NCI-H82 treated with DMSO at 0.1 percent for 48 hours (cell line): Measurements from ENCODE around the gene SLC7A14.

Source experiments
- DNase-seq: peaks from one replicate; lab custom pipeline; 2025; ENCODE audit not compliant: unreplicated experiment; lab: John Stamatoyannopoulos, UW

The SLC7A14 gene

DNA sequence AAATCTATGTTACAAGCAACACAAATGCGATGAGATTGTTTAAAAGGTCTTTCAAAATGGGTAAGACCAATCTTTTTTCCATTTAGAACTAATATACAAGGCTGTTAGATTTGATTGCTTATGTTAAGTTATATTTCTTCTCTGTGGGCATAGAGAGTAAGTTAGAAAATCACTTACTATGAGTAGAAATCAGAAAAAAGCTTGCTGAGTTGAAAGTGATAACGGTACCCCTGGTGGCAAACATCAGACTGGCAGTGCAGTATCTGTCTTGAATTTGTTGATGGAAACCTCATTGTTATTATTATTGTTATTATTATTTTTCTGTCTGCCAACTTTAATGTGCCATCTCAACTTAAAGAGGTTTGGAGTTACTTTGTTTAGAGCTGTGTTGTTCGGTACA, 154.8 kb downstream of the SLC7A14 start:
- DNase-seq: no peak

DNA sequence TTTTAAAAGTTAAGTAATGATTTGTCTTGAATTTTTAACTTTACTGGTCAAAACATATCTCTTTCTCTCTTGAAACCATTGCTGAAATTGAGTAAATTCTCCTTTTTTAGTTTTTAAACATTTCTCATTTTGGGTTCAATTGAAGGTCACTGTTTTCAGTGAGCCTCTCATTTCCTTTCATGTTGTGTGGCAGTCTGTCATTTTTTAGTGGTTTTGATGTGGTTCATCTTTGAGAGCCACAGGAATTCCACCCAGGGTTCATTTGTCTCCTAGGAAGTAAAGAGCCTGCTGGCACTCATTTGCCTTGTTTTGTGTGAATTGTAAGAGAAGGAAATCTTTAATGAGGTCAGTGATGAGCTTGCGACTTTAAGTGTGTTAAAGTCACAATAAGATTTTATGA, 156.8 kb downstream of the SLC7A14 start:
- no peak for DNase-seq

DNA sequence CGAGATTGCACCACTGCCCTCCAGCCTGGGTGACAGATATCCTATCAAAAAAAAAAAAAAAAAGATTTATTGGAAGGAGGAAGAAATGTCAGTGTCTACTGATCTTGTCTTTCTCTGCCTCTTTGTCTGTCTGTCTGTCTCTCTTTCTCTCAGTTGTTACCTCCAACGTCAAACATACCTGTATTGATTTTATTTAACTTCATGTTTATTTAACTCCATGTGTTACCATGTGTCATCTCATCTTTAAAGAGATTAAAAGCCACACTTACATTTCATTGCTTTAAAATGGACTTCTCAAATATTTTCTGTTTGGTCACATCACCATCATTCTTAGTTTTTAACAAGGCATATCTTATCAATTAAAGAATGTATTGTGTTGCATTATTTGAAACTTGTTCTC, 157.8 kb downstream of the SLC7A14 start:
- no peak for DNase-seq

DNA sequence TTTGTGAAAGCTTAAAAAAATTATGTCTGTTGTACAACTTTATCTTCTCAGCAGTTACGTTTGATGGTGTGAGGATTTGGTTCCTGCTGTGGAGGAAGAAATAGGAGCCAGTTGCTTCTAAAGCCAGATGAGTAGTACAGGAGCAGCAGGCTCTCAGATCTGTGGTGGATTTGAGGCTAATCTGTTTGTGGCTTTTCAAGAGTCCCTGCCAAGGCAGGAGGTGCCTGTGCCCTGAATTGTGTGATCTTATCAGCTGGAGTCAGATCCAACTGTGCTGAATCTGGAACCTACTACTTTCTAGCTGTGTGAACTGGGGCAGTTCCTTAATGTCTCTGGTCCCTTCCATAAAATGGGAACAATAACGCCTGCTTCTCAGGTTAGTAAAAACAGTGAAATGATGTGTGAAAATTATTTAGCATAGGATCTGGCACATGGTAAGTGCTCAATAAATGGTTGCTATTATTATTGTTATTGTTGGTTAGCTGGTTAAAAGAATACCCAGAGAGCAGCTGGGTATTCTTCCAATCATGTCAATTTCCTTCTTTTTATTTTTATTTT, 159.6 kb downstream of the SLC7A14 start:
- peak; percentile 55 for DNase-seq

DNA sequence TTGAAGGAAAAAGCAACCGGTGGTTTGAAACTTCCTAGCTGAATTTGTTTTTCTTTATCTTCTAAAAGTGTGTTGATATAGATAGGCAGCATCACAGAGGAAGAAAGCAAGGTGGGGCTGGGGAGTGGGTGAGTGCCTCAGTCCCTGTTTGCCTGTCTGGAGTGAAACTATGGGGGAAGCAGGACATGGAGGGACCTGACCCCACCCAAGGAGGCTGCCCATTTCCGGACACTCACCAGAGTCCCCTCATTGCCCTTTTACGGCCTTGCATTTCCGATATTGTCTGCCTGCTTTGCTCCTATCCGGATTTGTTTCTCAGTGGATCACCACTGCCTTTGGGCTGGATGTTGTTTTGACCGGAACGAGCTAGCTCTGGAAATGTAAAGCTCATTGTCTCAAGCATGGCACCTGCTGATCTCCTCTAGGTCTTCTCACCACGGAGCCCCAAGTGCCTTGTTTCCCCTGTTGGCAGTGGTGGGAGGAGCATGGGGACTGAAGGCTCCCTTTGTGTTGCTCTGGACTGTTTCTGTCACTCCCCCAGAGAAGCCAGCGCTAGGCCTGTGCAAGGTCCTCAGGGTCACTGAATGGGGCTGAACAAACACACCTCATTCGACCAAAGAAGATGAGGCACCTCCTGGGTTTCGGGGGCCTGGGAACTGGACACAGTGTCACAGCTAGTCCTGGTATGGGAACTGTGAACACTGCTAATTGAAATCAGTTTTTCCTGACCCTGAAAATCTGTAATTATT, 160.2 kb downstream of the SLC7A14 start:
- no peak for DNase-seq

DNA sequence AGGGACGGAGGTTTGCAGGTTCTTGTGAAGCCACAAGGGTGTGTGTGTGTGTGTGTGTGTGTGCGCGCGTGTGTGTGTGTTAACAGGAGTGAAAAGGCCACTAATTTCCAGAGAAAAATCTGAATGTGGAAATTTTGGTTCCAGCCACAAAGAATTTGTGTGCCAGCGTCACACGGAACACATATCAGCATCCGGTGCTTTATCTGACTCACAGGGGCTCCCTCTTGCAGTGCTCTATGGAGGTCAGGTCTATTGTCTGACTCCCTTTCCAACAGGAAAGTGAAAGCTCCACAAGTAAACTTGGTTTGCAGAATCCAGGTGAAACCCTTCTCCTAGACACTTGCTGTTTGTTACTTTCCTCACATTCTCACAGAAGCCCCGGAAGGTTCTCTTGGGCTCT, 161.0 kb downstream of the SLC7A14 start:
- DNase-seq: no peak

DNA sequence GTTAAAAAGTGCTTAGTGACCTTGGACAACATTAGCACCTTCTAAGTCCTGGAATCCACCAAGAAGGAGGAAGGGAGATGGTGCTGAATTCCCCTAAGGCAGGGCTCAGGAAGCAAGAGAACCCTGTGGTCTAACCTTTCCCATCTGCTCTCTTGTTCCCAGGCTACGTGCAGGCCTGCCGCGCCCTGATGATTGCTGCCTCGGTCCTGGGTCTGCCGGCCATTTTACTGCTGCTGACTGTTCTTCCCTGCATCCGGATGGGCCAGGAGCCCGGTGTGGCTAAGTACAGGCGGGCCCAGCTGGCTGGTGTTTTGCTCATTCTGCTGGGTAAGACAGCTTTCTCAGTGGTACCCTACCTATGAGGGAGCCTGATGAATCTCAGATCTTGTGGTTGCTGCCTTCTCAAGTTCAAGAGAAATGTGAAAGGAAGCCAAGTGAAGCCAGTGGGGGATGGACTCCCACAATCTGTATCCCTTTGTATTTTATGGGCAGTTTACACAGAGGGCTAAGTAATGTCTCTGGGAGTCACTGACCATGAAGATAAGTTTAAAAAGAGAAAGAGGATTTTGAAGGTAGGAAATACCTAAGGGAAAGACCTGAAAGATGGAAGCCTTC, 162.8 kb downstream of the SLC7A14 start:
- no peak for DNase-seq

DNA sequence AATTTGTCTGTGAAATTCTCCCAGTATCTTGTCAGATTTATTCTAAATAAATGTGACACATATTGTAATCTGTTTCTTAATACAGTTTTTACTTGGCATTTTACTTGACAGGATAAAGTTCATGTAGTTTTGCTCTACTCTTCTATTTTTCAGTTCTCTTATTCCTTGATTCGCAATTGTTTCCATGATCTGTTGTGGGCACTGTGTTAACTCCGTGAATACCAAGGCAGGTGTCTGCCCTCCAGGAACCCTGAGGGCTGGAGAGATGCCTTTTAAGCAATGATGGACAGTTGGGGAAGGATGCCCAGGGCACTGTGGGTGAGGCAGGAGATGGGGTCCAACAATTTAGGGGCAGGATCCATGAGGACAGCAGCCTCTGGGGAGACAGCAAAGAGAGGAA, 164.1 kb downstream of the SLC7A14 start:
- DNase-seq: no peak

DNA sequence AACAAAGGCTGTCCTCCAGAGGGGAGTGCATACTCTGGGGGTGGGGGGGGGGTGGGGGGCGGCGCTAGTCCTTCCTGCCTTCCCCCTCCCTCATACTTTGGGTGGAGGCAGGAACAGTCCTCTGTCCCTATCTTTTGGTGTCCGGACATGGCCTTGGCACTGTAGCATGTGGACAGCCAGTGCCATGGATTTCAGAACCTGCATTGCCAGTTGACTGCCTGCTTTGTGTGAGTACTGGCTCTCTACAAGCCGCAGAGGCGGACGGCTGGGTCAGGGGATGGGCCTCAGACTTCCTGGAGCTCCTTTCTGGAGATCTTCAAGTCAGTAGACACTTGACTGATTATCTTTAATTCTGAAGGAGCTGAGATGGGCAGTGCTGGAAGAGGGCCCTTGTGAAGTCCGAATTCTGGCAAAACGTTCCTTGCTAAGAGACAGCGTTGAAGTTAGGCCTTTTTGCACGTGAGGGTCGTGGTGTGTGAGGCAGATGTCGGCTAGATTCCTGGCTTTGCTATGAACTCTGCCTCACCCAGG, 164.7 kb downstream of the SLC7A14 start:
- DNase-seq: no peak

DNA sequence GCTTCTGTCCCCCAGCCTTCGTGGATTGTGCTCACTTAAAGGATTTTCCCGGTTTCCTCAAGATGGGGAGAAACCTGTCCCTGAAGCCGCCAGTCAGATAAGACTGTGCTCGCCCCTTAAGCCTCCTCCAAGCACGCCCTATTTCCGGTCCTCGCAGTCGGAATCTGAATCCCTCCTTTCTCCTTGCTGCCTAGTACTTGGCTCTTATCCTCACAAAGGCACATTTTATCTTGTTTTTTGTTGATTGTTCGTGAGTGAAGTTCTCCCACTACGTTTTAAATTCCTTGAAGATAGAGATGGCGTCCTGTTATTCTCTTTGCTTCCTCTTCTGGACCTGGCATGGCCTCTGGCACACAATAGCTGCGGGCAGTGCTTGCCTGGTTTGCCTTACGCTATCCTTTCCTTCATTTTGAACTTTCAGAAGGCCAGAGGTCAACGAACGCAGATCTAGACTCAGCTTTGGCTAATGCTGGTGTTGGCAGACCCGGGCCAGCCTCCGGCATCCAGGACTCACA, 165.5 kb downstream of the SLC7A14 start:
- DNase-seq: no peak

DNA sequence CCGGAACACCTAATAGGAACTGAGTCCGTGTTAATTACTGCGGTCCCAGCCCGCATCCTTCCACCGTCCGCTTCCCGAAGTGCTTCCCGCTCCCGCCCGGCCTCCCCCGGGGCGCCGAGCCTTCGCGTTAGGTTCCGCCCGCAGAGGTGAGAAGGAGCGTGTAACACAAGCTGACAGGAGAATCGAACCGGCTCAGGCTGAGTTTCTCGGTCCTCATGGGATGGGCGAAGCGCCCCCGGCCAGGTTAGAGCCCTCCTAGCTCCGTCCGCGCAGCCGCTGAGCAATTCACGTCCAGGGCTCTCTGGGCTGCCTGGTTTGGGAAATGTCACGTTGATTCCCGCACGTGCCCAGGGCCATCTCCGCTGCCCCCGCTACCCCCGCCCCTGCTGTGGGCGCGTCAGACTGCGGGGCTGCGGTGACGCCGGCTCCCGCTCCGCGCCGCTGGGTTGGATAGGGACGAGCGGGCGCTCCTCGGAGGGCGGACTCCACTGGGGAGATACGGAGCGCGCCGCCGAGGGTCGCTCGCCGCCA, 166.3 kb downstream of the SLC7A14 start:
- DNase-seq: no peak

DNA sequence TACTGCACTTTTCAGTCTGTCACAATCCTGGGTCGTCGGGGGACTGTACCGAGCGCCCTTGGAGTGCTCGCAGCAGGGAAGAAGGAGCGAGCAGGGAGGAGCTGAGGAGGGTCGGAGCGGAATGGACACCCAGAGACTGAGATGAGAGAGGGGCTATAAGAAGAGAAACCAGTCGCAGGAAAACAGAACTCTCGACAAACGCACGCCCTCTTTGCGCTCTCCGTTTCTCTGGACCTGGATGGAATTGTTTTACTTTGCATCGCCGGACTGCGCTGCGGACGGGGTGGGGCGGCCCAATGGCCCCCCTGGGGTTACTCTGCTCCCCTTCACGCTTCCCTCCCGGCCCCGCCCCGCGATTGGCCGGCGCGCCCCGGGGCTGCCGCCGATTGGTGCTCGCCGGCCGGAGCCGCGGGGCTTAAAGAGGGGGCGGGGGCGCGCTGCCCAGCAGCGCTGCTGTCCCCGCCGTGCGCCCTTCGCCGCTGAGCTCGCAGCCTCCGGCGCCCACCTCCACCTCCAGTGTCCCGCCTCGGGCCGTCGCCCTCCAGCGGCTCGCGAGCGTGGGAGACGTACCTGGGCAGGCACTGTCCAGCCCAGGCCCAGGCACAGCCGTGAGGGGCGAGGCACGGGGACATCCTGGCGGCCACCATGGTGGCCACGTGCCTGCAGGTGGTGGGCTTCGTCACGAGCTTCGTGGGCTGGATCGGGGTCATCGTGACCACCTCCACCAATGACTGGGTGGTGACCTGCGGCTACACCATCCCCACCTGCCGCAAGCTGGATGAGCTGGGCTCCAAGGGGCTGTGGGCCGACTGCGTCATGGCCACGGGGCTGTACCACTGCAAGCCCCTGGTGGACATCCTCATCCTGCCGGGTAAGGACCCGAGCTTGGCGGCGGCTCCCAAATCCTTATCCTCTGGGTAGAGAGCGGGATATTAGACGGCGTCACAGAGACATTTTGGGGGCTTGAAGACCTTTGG, 167.2 kb downstream of the SLC7A14 start, which contains the start of gene CLDN11:
CLDN11 (plus strand) TSS at position 447 of the 977 bp plus-strand sequence; CDS start at position 646, 199 bp downstream.
- DNase-seq: peak; percentile 39

DNA sequence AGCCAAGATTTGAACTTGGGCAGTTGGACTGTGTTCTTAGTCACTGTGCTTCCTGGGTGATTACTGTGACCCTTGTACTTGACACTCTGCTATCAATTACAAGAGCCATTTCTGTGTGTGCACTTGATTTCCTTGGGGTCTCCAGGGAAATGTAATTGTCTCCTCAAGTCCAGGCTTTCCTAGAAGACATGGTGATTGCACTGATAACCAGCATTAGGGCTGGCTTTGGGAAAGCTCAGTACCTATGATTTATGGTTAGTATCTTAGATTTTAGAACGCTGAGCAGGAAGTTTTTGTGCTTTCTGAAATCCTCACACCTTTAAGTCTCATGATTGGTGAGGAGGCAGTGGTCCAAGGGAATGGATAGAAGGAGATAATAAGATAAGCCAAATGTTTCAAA, 168.8 kb downstream of the SLC7A14 start:
- no peak for DNase-seq

DNA sequence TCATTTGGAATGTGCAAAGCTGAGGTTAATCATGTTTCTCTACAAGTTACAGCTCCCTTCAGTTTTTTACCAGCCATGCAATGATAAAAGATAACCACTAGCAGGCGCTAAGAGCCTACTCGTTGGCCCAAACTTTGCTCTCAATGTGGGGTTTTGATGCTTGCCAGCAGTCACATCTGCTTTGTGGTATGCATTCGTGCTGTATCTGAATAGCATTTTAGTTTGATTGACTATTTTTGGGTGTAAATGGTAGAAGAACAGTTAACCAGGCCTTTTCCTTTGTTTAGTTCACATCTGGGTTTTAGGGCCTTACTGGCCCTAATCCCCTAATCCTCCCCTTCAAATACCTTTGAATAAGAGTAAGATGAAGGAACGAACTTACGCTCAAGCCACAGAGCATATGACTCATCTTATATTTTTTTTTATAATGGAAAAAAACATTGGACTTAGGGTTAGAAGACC, 171.6 kb downstream of the SLC7A14 start:
- DNase-seq: peak; percentile 56

DNA sequence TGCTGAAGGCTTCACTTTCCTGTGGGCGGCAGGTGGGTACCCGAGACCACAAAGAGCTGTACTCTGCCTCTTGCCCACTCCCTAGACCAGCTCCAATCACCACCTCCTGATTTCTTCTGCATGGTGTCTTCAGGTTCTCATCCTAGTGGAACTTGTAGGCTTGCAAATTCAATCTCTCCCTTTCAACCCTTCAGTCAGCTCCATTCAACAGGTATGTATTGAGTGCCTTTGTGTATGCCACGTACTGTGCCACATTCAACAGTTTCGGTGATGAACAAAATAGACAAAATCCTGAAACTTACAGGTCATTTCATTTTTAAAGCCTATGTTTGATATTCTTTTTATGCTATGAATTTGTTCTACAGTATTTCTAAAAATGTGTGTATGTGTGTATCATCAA, 172.6 kb downstream of the SLC7A14 start:
- no peak for DNase-seq

DNA sequence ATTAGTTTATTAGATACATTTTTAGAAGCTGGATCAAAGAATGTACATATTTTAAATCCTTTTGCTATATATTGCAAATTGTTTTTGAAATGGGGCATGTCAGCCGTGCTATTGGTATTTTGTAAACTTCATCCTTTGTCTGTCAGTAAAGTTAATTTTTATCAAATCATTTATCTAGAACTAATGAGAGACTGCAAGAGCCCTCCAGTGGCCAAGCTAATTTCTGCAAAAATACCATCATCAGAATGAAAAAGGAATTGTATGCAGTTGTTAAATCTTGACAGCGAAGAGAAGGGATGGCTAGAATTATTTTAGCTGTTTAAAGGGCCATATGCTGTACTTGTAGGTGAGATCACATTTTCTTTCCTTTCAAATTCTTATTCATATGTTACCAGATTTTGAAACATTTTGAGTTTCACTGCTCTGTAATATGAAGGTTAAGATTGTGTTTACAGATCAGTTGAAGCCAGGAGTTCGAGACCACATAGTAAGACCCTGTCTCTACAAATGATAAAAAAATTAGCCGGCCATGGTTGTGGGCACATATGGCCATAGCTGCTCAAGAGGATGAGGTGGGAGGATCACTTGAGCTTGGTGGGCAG, 175.3 kb downstream of the SLC7A14 start:
- DNase-seq: peak; percentile 18
